ENCODE results near the gene ABLIM2.
A peak's percentile ranks its signal among the peaks of the same experiment; 100 is the strongest.

Gene ABLIM2

GRCh38 chr4:8163026-8163425 is 4.4 kb upstream of the ABLIM2 start:
- no peak for TF ChIP-seq CTCF (IDR thresholded peaks at IDR 0.05; ENCODE audit: insufficient read depth, low read depth, low read length, missing control alignments)

GRCh38 chr4:8162625-8163024 is 4.0 kb upstream of the ABLIM2 start:
- TF ChIP-seq CTCF (IDR thresholded peaks at IDR 0.05; ENCODE audit: insufficient read depth, low read depth, low read length, missing control alignments) = no peak
- peak; percentile 60 for DNase-seq (ENCODE audit: low read depth)
- H3K4me3 ChIP-seq (ENCODE audit: low read depth, low read length) = no peak overlapping the region

More at GRCh38 chr4:8163026-8163425, 4.4 kb upstream of the ABLIM2 start:
- DNase-seq (ENCODE audit: low read depth) = no peak
- H3K4me3 ChIP-seq (ENCODE audit: low read depth, low read length) = no peak overlapping the region

GRCh38 chr4:8160572-8160971 is 2.0 kb upstream of the ABLIM2 start:
- DNase-seq (ENCODE audit: low read depth) = no peak
- no peak for TF ChIP-seq CTCF (IDR thresholded peaks at IDR 0.05; ENCODE audit: insufficient read depth, low read depth, low read length, missing control alignments)
- H3K4me3 ChIP-seq (ENCODE audit: low read depth, low read length) = no peak overlapping the region

GRCh38 chr4:8160233-8160560 is 1.6 kb upstream of the ABLIM2 start:
- no peak for TF ChIP-seq CTCF (IDR thresholded peaks at IDR 0.05; ENCODE audit: insufficient read depth, low read depth, low read length, missing control alignments)
- no peak for DNase-seq (ENCODE audit: low read depth)
- no peak overlapping the region for H3K4me3 ChIP-seq (ENCODE audit: low read depth, low read length)

- DNase-seq (ENCODE audit: low read depth) = no peak
- H3K4me3 ChIP-seq (ENCODE audit: low read depth, low read length) = peak overlapping the region; percentile 88
- no peak for TF ChIP-seq CTCF (IDR thresholded peaks at IDR 0.05; ENCODE audit: insufficient read depth, low read depth, low read length, missing control alignments)
These were observed 1.1 kb upstream of the ABLIM2 start for GRCh38 chr4:8159537-8160232.

GRCh38 chr4:8157944-8158709 is 486 bp downstream of the ABLIM2 start:
- no peak for TF ChIP-seq CTCF (IDR thresholded peaks at IDR 0.05; ENCODE audit: insufficient read depth, low read depth, low read length, missing control alignments)
- peak overlapping the region; percentile 48 for H3K4me3 ChIP-seq (ENCODE audit: low read depth, low read length)
- no peak for DNase-seq (ENCODE audit: low read depth)

Data from GM12865 (cell line).